Measurements from ENCODE around the gene TSPAN11. TPM values are rescaled to one million over a fixed set of nuclear protein-coding genes. Genes with fewer than 3 reads are reported as not detected.
A peak's percentile ranks its signal among the peaks of the same experiment; 100 is the strongest.

The TSPAN11 gene
- total and polyA plus RNA-seq, 2 experiments from 2014 or later = 0.51 to 1.9 TPM

- no peak for DNase-seq
- 64 to 69% methylated on average over 4 of the region's 4 CpGs for WGBS, 2 experiments (ENCODE audit: low coverage in 1 of 2, low lambda C conversion rate in 2 of 2, missing lambda C conversion rate in 2 of 2)
- Histone ChIP-seq H3F3A (ENCODE audit: insufficient read depth) (peaks cover 23% of the 10 kb centered on the region), H3K27me3 (replicated peaks; ENCODE audit: insufficient read depth) (no peaks in the 10 kb centered on the region), H3K27ac (no peak overlapping the region), H3K9me3 (ENCODE audit: low read depth) (no peaks in the 10 kb centered on the region), H4K20me1 (ENCODE audit: insufficient read depth) (no peaks in the 10 kb centered on the region), H3K9me2 (ENCODE audit: insufficient read depth) (no peaks in the 10 kb centered on the region), H3K36me3 (ENCODE audit: low read depth) (no peaks in the 10 kb centered on the region), H3K79me2 (ENCODE audit: insufficient read depth) (no peaks in the 10 kb centered on the region), H2AFZ (no peak overlapping the region), H3K4me3 (no peak overlapping the region), H3K4me2 (ENCODE audit: unreplicated experiment) (no peak overlapping the region), H3K4me1 (ENCODE audit: insufficient read depth) (peaks cover 19% of the 10 kb centered on the region), H3K9ac (no peak overlapping the region)
- TF ChIP-seq EZH2phosphoT487 (IDR thresholded peaks at IDR 0.05; ENCODE audit: insufficient read depth, low read depth) (no peak), EZH2 (IDR thresholded peaks at IDR 0.05; ENCODE audit: insufficient read depth, poor library complexity, severe bottlenecking) (no peak)
- in situ Hi-C loops (cut with MboI) = no loop called here
Observed at GRCh38 chr12:30913323-30913722, 13.2 kb upstream of the TSPAN11 start.

GRCh38 chr12:30914986-30915591 is 11.5 kb upstream of the TSPAN11 start:
- DNase-seq = no peak
- Histone ChIP-seq H3K4me2 (ENCODE audit: unreplicated experiment) (no peak overlapping the region), H3K4me3 (no peak overlapping the region), H3K9me2 (ENCODE audit: insufficient read depth) (no peaks in the 10 kb centered on the region), H3F3A (ENCODE audit: insufficient read depth) (peaks cover 6% of the 10 kb centered on the region; the same call in 1 of the 2 replicates), H3K79me2 (ENCODE audit: insufficient read depth) (no peaks in the 10 kb centered on the region), H3K27me3 (replicated peaks; ENCODE audit: insufficient read depth) (no peaks in the 10 kb centered on the region), H3K9me3 (ENCODE audit: low read depth) (no peaks in the 10 kb centered on the region), H3K36me3 (ENCODE audit: low read depth) (no peaks in the 10 kb centered on the region), H3K27ac (no peak overlapping the region), H3K4me1 (ENCODE audit: insufficient read depth) (peaks cover 2% of the 10 kb centered on the region; the same call in 1 of the 2 replicates), H4K20me1 (ENCODE audit: insufficient read depth) (no peaks in the 10 kb centered on the region), H2AFZ (no peak overlapping the region), H3K9ac (no peak overlapping the region)
- 86 to 88% methylated on average over 9 of the region's 9 CpGs for WGBS, 2 experiments (ENCODE audit: low coverage in 1 of 2, low lambda C conversion rate in 2 of 2, missing lambda C conversion rate in 2 of 2)
- TF ChIP-seq EZH2phosphoT487 (IDR thresholded peaks at IDR 0.05; ENCODE audit: insufficient read depth, low read depth) = no peak
- no peak for TF ChIP-seq EZH2 (IDR thresholded peaks at IDR 0.05; ENCODE audit: insufficient read depth, poor library complexity, severe bottlenecking)
- in situ Hi-C loops (cut with MboI) = no loop called here

GRCh38 chr12:30923057-30923456 is 3.5 kb upstream of the TSPAN11 start:
- DNase-seq = no peak
- in situ Hi-C loops (cut with MboI) = no loop called here
- no peaks in the 10 kb centered on the region for H3K9me3 ChIP-seq (ENCODE audit: low read depth)
- no peaks in the 10 kb centered on the region for H3K4me1 ChIP-seq (ENCODE audit: insufficient read depth)
- no peak overlapping the region for H3K4me3 ChIP-seq
- TF ChIP-seq EZH2phosphoT487 (IDR thresholded peaks at IDR 0.05; ENCODE audit: insufficient read depth, low read depth) (no peak), EZH2 (IDR thresholded peaks at IDR 0.05; ENCODE audit: insufficient read depth, poor library complexity, severe bottlenecking) (no peak)
- H3K79me2 ChIP-seq (ENCODE audit: insufficient read depth) = no peaks in the 10 kb centered on the region
- H3K36me3 ChIP-seq (ENCODE audit: low read depth) = no peaks in the 10 kb centered on the region
- 88 to 96% methylated on average over 1 of the region's 1 CpG for WGBS, 2 experiments (ENCODE audit: low coverage in 1 of 2, low lambda C conversion rate in 2 of 2, missing lambda C conversion rate in 2 of 2)
- no peak overlapping the region for H3K9ac ChIP-seq
- no peaks in the 10 kb centered on the region for H4K20me1 ChIP-seq (ENCODE audit: insufficient read depth)
- H3K27ac ChIP-seq = no peak overlapping the region
- H2AFZ ChIP-seq = no peak overlapping the region
- no peaks in the 10 kb centered on the region for H3K27me3 ChIP-seq (replicated peaks; ENCODE audit: insufficient read depth)
- H3K9me2 ChIP-seq (ENCODE audit: insufficient read depth) = no peaks in the 10 kb centered on the region
- no peak overlapping the region for H3K4me2 ChIP-seq (ENCODE audit: unreplicated experiment)
- no peaks in the 10 kb centered on the region for H3F3A ChIP-seq (ENCODE audit: insufficient read depth)

- DNase-seq = no peak
- H3K27me3 ChIP-seq (replicated peaks; ENCODE audit: insufficient read depth) = no peaks in the 10 kb centered on the region
- H3F3A ChIP-seq (ENCODE audit: insufficient read depth) = no peaks in the 10 kb centered on the region
- in situ Hi-C loops (cut with MboI) = no loop called here
- H3K9ac ChIP-seq = peak overlapping the region; percentile 60
- H2AFZ ChIP-seq = peak overlapping the region; percentile 84
- no peaks in the 10 kb centered on the region for H3K79me2 ChIP-seq (ENCODE audit: insufficient read depth)
- no peaks in the 10 kb centered on the region for H4K20me1 ChIP-seq (ENCODE audit: insufficient read depth)
- peak overlapping the region; percentile 82 for H3K4me2 ChIP-seq (ENCODE audit: unreplicated experiment)
- 74 to 76% methylated on average over 11 of the region's 11 CpGs for WGBS, 2 experiments (ENCODE audit: low coverage in 1 of 2, low lambda C conversion rate in 2 of 2, missing lambda C conversion rate in 2 of 2)
- H3K9me2 ChIP-seq (ENCODE audit: insufficient read depth) = no peaks in the 10 kb centered on the region
- H3K36me3 ChIP-seq (ENCODE audit: low read depth) = no peaks in the 10 kb centered on the region
- TF ChIP-seq EZH2phosphoT487 (IDR thresholded peaks at IDR 0.05; ENCODE audit: insufficient read depth, low read depth) (no peak), EZH2 (IDR thresholded peaks at IDR 0.05; ENCODE audit: insufficient read depth, poor library complexity, severe bottlenecking) (no peak)
- H3K4me3 ChIP-seq = peak overlapping the region; percentile 61
- H3K9me3 ChIP-seq (ENCODE audit: low read depth) = no peaks in the 10 kb centered on the region
- no peaks in the 10 kb centered on the region for H3K4me1 ChIP-seq (ENCODE audit: insufficient read depth)
- no peak overlapping the region for H3K27ac ChIP-seq
Observed at GRCh38 chr12:30925607-30926242, 823 bp upstream of the TSPAN11 start.
